Measurements from ENCODE around the gene STEAP3.

STEAP3 gene

GRCh38 chr2:119228136-119228535, 4.5 kb downstream of the STEAP3 start:
- DNase-seq: no peak

GRCh38 chr2:119228964-119229363, 5.3 kb downstream of the STEAP3 start:
- DNase-seq: no peak

- peak; percentile 26 for DNase-seq
Measured at GRCh38 chr2:119229716-119230115, 6.1 kb downstream of the STEAP3 start.

- DNase-seq: peak; percentile 21
Measured at GRCh38 chr2:119230219-119231185, 6.9 kb downstream of the STEAP3 start.

- DNase-seq: no peak
Measured at GRCh38 chr2:119231975-119232665, 8.5 kb downstream of the STEAP3 start.

GRCh38 chr2:119232666-119232993, 9.0 kb downstream of the STEAP3 start:
- DNase-seq: no peak

- DNase-seq: no peak
Measured at GRCh38 chr2:119233326-119234020, 9.8 kb downstream of the STEAP3 start.

- DNase-seq: peak; percentile 18
Measured at GRCh38 chr2:119234021-119235019, 10.7 kb downstream of the STEAP3 start.

GRCh38 chr2:119236796-119237195, 13.2 kb downstream of the STEAP3 start:
- DNase-seq: no peak

GRCh38 chr2:119240311-119241204, 16.9 kb downstream of the STEAP3 start:
- DNase-seq: peak; percentile 94

- DNase-seq: no peak
Measured at GRCh38 chr2:119241205-119241532, 17.5 kb downstream of the STEAP3 start.

GRCh38 chr2:119242276-119243119, 18.9 kb downstream of the STEAP3 start:
- peak; percentile 87 for DNase-seq

- no peak for DNase-seq
Measured at GRCh38 chr2:119243621-119244020, 20.0 kb downstream of the STEAP3 start.

GRCh38 chr2:119245076-119245840, 21.6 kb downstream of the STEAP3 start:
- no peak for DNase-seq

GRCh38 chr2:119245841-119246230, 22.2 kb downstream of the STEAP3 start:
- DNase-seq: no peak

- DNase-seq: no peak
Measured at GRCh38 chr2:119246884-119247843, 23.5 kb downstream of the STEAP3 start.

GRCh38 chr2:119247844-119248271, 24.2 kb downstream of the STEAP3 start:
- no peak for DNase-seq

GRCh38 chr2:119248311-119248710, 24.7 kb downstream of the STEAP3 start:
- no peak for DNase-seq
